M059J (cell line): ENCODE measurements around the gene TBC1D7. TPM values are rescaled to one million over a fixed set of nuclear protein-coding genes. Genes with fewer than 3 reads are reported as not detected.

Experiments
- DNase-seq: peaks from one replicate; pipeline ENCODE4 v3.0.0-alpha.2; 2012; ENCODE audit warnings: low read depth
- total RNA-seq: library from RNA; depleted of rRNA; stranded (reverse); fragments of >200 nt; shearing (Covaris generic); gene quantifications from 2 replicates; pipeline ENCODE4 v1.2.3, GENCODE V29; 2014; rRNA removed

The TBC1D7 gene
- total RNA-seq: 32.3 and 36.3 TPM in 2 replicates

GRCh38 chr6:13328076-13328874, at the start of gene TBC1D7:
TBC1D7 (minus strand) TSS chr6:13328537; CDS start chr6:13326898, 1,639 bp downstream.
- DNase-seq: peak; percentile 94

- no peak for DNase-seq
These were observed 48.9 kb upstream of the TBC1D7 start for GRCh38 chr6:13377054-13377758.

- DNase-seq: peak; percentile 59
These were observed 47.1 kb upstream of the TBC1D7 start for GRCh38 chr6:13375360-13375878.

- no peak for DNase-seq
These were observed 45.6 kb upstream of the TBC1D7 start for GRCh38 chr6:13373919-13374318.

GRCh38 chr6:13373488-13373886, 45.1 kb upstream of the TBC1D7 start:
- no peak for DNase-seq

GRCh38 chr6:13372688-13373487, 44.6 kb upstream of the TBC1D7 start:
- no peak for DNase-seq

- no peak for DNase-seq
These were observed 43.7 kb upstream of the TBC1D7 start for GRCh38 chr6:13372076-13372475.

GRCh38 chr6:13371421-13372072, 43.2 kb upstream of the TBC1D7 start:
- no peak for DNase-seq

GRCh38 chr6:13370623-13371022, 42.3 kb upstream of the TBC1D7 start:
- DNase-seq: no peak

- no peak for DNase-seq
These were observed 41.3 kb upstream of the TBC1D7 start for GRCh38 chr6:13369591-13369990.

- DNase-seq: peak; percentile 55
These were observed 40.4 kb upstream of the TBC1D7 start for GRCh38 chr6:13368731-13369115.

- DNase-seq: no peak
These were observed 39.9 kb upstream of the TBC1D7 start for GRCh38 chr6:13368079-13368730.

GRCh38 chr6:13367396-13367795, 39.1 kb upstream of the TBC1D7 start:
- DNase-seq: no peak

GRCh38 chr6:13365320-13365719, 37.0 kb upstream of the TBC1D7 start:
- DNase-seq: no peak

- no peak for DNase-seq
These were observed 36.5 kb upstream of the TBC1D7 start for GRCh38 chr6:13364842-13365241.

- DNase-seq: peak; percentile 45
These were observed 34.1 kb upstream of the TBC1D7 start for GRCh38 chr6:13362412-13362811.

- no peak for DNase-seq
These were observed 32.6 kb upstream of the TBC1D7 start for GRCh38 chr6:13360671-13361540.

- DNase-seq: no peak
These were observed 30.9 kb upstream of the TBC1D7 start for GRCh38 chr6:13359287-13359686.

GRCh38 chr6:13358511-13358910, 30.2 kb upstream of the TBC1D7 start:
- DNase-seq: no peak

GRCh38 chr6:13357551-13358075, 29.3 kb upstream of the TBC1D7 start:
- peak; percentile 55 for DNase-seq
